Suprapubic skin (tissue), 4 donors: ENCODE data around the gene IFI16.

ENCODE experiments used
- EP300 ChIP-seq: sonication (generic); formaldehyde crosslinking; IDR thresholded peaks from one replicate; pipeline ENCODE4 v1.6.1; 2017; ENCODE audit warnings: antibody characterized with exemption
- POLR2A ChIP-seq, 2 donors: fragments of 450-650 bp; IDR thresholded peaks; one replicate each; pipeline ENCODE4 v1.6.1; 2017; ENCODE audit warnings: antibody characterized with exemption in 2 of 2, mild to moderate bottlenecking in 2 of 2, moderate library complexity in 2 of 2
- POLR2AphosphoS5 ChIP-seq, 3 donors: sonication (generic); formaldehyde crosslinking; IDR thresholded peaks; one replicate each; pipeline ENCODE4 v1.6.1; 2017; ENCODE audit warnings: antibody characterized with exemption in 3 of 3
- TF ChIP-seq, protein P1 (sequence below), 2 donors: fragments of 200-600 bp in 1 of 2; fragments of 450-650 bp in 1 of 2; sonication (generic) in 1 of 2; IDR thresholded peaks; one replicate each; pipeline ENCODE4 v1.5.1; 2016 to 2019; ENCODE audit warnings: antibody characterized with exemption in 2 of 2, mild to moderate bottlenecking in 1 of 2, moderate library complexity in 1 of 2

DNA sequence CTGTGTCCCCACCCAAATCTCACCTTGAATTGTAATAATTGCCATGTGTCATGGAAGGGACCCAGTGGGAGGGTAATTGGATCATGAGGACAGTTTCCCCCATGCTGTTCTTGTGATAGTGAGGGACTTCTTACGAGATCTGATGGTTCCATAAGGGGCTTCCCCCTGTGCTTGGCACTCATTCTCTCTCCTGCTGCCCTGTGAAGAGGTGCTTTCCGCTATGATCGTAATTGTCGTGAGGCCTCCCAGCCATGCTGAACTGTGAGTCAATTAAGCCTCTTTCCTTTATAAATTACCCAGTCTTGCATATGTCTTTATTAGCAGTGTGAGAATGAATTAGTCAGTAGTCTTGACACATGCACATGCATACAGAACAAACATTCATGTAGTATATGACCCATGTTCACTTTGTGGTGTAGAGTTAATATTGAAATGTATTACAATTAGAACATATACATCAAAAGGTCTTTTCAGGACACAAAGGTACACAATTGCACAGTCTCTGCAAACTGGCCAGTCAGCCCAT is 16.9 kb upstream of the IFI16 start:
- TF ChIP-seq, protein P1, sequence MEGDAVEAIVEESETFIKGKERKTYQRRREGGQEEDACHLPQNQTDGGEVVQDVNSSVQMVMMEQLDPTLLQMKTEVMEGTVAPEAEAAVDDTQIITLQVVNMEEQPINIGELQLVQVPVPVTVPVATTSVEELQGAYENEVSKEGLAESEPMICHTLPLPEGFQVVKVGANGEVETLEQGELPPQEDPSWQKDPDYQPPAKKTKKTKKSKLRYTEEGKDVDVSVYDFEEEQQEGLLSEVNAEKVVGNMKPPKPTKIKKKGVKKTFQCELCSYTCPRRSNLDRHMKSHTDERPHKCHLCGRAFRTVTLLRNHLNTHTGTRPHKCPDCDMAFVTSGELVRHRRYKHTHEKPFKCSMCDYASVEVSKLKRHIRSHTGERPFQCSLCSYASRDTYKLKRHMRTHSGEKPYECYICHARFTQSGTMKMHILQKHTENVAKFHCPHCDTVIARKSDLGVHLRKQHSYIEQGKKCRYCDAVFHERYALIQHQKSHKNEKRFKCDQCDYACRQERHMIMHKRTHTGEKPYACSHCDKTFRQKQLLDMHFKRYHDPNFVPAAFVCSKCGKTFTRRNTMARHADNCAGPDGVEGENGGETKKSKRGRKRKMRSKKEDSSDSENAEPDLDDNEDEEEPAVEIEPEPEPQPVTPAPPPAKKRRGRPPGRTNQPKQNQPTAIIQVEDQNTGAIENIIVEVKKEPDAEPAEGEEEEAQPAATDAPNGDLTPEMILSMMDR (IDR thresholded peaks at IDR 0.05), result no peak
- TF ChIP-seq POLR2AphosphoS5 (IDR thresholded peaks at IDR 0.05), result no peak
- no peak for TF ChIP-seq POLR2A (IDR thresholded peaks at IDR 0.05)
- no peak for TF ChIP-seq EP300
